PC-3 (cell line): ENCODE results near the gene FUT7.

ENCODE experiments used
- EZH2 ChIP-seq: fragments of 300-600 bp; sonication (generic); IDR thresholded peaks from one replicate; pipeline ENCODE4 v1.6.1; 2017; ENCODE audit warnings: antibody characterized with exemption, mild to moderate bottlenecking, low read length; ENCODE audit not compliant: unreplicated experiment
- TF ChIP-seq, protein P1 (sequence below): fragments of 300-600 bp; sonication (generic); conservative IDR thresholded peaks from 2 replicates; pipeline ENCODE4 v1.5.1; 2017; ENCODE audit warnings: antibody characterized with exemption, low read depth, mild to moderate bottlenecking, low read length

DNA sequence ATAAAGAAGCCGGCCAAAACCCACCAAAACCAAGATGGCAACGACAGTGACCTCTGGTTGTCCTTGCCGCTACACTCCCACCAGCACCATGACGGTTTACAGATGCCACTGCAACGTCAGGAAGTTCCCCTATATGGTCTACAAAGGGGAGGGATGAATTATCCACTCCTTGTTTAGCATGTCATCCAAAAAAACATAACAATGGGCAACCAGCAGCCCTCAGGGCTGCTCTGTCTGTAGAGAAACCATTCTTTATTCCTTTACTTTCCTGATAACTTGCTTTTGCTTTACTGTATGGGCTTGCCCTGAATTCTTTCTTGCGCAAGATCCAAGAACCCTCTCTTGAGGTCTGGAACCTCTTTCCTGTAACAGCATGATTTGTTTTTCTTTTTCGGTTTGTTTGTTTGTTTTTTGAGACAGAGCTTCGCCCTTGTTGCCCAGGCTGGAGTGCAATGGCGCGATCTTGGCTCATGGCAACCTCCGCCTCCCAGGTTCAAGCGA lies 43.4 kb upstream of the FUT7 start:
- TF ChIP-seq, protein P1, sequence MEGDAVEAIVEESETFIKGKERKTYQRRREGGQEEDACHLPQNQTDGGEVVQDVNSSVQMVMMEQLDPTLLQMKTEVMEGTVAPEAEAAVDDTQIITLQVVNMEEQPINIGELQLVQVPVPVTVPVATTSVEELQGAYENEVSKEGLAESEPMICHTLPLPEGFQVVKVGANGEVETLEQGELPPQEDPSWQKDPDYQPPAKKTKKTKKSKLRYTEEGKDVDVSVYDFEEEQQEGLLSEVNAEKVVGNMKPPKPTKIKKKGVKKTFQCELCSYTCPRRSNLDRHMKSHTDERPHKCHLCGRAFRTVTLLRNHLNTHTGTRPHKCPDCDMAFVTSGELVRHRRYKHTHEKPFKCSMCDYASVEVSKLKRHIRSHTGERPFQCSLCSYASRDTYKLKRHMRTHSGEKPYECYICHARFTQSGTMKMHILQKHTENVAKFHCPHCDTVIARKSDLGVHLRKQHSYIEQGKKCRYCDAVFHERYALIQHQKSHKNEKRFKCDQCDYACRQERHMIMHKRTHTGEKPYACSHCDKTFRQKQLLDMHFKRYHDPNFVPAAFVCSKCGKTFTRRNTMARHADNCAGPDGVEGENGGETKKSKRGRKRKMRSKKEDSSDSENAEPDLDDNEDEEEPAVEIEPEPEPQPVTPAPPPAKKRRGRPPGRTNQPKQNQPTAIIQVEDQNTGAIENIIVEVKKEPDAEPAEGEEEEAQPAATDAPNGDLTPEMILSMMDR = no peak
- no peak for TF ChIP-seq EZH2
